ENCODE data around the gene YY1. TPM values are rescaled to one million over a fixed set of nuclear protein-coding genes. Genes with fewer than 3 reads are reported as not detected.

Gene YY1
- total RNA-seq, result 39.7 TPM

DNA sequence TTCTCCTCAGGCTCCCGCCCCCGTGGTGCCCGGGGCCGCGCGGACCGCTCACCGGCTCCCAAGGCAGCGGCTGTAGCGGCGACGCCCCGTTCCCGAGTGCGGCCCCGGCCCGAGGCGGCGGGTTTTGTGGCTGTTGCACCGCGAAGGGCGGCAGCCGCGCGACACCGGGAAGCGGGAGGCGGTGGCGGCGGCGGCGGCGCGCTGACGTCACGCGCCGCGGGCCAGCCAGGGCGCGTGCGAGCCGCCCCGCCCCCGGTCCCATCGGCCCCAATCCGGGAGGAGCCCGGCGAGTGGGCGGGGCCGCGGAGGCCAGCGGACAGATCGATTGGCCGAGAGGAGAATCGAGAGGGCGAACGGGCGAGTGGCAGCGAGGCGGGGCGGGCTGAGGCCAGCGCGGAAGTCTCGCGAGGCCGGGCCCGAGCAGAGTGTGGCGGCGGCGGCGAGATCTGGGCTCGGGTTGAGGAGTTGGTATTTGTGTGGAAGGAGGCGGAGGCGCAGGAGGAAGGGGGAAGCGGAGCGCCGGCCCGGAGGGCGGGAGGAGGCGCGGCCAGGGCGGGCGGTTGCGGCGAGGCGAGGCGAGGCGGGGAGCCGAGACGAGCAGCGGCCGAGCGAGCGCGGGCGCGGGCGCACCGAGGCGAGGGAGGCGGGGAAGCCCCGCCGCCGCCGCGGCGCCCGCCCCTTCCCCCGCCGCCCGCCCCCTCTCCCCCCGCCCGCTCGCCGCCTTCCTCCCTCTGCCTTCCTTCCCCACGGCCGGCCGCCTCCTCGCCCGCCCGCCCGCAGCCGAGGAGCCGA is at the start of gene YY1:
Gene YY1, plus strand, starts transcription at position 726 of the 792 bp plus-strand sequence. CDS start 101 bp downstream, outside the sequence.
- no peaks in the 10 kb centered on the region for H3K9me3 ChIP-seq (ENCODE audit: control insufficient read depth in 3 of 3, low read length in 3 of 3)
- peaks cover 19 to 30% (median 27%) of the 10 kb centered on the region in 3 donors for H3K4me1 ChIP-seq (ENCODE audit: control insufficient read depth in 3 of 3, insufficient read depth in 3 of 3, low read length in 3 of 3)
- peak within 1 kb of the TSS; percentile 95 to 97 (median 96) for H3K9ac ChIP-seq (ENCODE audit: low read depth in 1 of 3, low read length in 3 of 3)
- H3K4me3 ChIP-seq (ENCODE audit: low read length in 3 of 3), result peak within 1 kb of the TSS; percentile 79 to 96 (median 93)
- no peaks in the 10 kb centered on the region for H3K36me3 ChIP-seq (ENCODE audit: control insufficient read depth in 3 of 3, insufficient read depth in 3 of 3, low read length in 3 of 3)
- peak within 1 kb of the TSS; percentile 98 for H3K27ac ChIP-seq (ENCODE audit: low read depth, low read length)
- H3K27me3 ChIP-seq (ENCODE audit: control insufficient read depth in 3 of 3, insufficient read depth in 3 of 3, low read length in 3 of 3), result no peaks in the 10 kb centered on the region

- Histone ChIP-seq H3K36me3 (ENCODE audit: control insufficient read depth in 3 of 3, insufficient read depth in 3 of 3, low read length in 3 of 3) (no peaks in the 10 kb centered on the region), H3K27me3 (ENCODE audit: control insufficient read depth in 3 of 3, insufficient read depth in 3 of 3, low read length in 3 of 3) (no peaks in the 10 kb centered on the region), H3K4me1 (ENCODE audit: control insufficient read depth in 3 of 3, insufficient read depth in 3 of 3, low read length in 3 of 3) (peaks cover 5 to 12% (median 7%) of the 10 kb centered on the region in 3 donors), H3K4me3 (ENCODE audit: low read length in 3 of 3) (no peak overlapping the region), H3K27ac (ENCODE audit: low read depth, low read length) (no peak overlapping the region), H3K9ac (ENCODE audit: low read depth in 1 of 3, low read length in 3 of 3) (no peak overlapping the region), H3K9me3 (ENCODE audit: control insufficient read depth in 3 of 3, low read length in 3 of 3) (no peaks in the 10 kb centered on the region)
These were observed 48.8 kb upstream of the YY1 start for GRCh38 chr14:100190126-100190525.

DNA sequence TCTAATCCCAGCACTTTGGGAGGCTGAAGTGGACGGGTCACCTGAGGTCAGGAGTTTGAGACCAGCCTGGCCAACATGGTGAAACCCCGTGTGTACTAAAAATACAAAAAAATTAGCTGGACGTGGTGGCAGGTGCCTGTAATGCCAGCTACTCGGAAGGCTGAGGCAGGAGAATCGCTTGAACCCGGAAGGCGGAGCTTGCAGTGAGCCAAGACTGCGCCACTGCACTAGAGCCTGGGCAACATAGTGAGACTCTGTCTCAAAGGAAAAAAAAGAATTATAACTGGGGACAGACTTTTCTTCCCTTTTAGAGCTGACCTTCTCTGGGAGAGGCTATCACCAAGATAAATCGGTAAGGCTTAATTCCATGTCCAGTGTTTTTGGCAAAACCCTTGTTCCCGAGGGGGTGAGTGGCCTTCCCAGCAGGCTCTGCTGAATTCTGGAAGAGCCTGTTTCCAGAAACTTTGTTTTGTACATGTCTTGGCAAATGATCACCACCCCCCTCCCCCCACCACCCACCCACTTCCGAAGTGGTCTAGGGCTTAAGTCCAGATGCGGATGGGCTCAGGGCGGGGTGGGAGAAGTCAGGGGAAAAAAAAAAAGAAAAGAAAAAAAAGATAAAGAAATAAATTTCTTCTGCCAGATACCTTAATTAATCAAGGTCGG is 47.2 kb upstream of the YY1 start:
- H3K36me3 ChIP-seq (ENCODE audit: control insufficient read depth in 3 of 3, insufficient read depth in 3 of 3, low read length in 3 of 3), result no peaks in the 10 kb centered on the region
- peak overlapping the region in 1 of 3 donors; percentile 62 for H3K4me3 ChIP-seq (ENCODE audit: low read length in 3 of 3)
- peak overlapping the region; percentile 82 for H3K27ac ChIP-seq (ENCODE audit: low read depth, low read length)
- H3K9me3 ChIP-seq (ENCODE audit: control insufficient read depth in 3 of 3, low read length in 3 of 3), result no peaks in the 10 kb centered on the region
- H3K9ac ChIP-seq (ENCODE audit: low read depth in 1 of 3, low read length in 3 of 3), result peak overlapping the region in 1 of 3 donors; percentile 86
- no peaks in the 10 kb centered on the region for H3K27me3 ChIP-seq (ENCODE audit: control insufficient read depth in 3 of 3, insufficient read depth in 3 of 3, low read length in 3 of 3)
- H3K4me1 ChIP-seq (ENCODE audit: control insufficient read depth in 3 of 3, insufficient read depth in 3 of 3, low read length in 3 of 3), result peaks cover 5 to 12% (median 7%) of the 10 kb centered on the region in 3 donors

GRCh38 chr14:100192250-100192671 is 46.7 kb upstream of the YY1 start:
- no peaks in the 10 kb centered on the region for H3K36me3 ChIP-seq (ENCODE audit: control insufficient read depth in 3 of 3, insufficient read depth in 3 of 3, low read length in 3 of 3)
- peak overlapping the region; percentile 62 to 74 (median 63) for H3K4me3 ChIP-seq (ENCODE audit: low read length in 3 of 3)
- peak overlapping the region; percentile 82 for H3K27ac ChIP-seq (ENCODE audit: low read depth, low read length)
- no peaks in the 10 kb centered on the region for H3K27me3 ChIP-seq (ENCODE audit: control insufficient read depth in 3 of 3, insufficient read depth in 3 of 3, low read length in 3 of 3)
- no peaks in the 10 kb centered on the region for H3K9me3 ChIP-seq (ENCODE audit: control insufficient read depth in 3 of 3, low read length in 3 of 3)
- H3K9ac ChIP-seq (ENCODE audit: low read depth in 1 of 3, low read length in 3 of 3), result peak overlapping the region; percentile 69 to 86 (median 83)
- peaks cover 5 to 12% (median 7%) of the 10 kb centered on the region in 3 donors for H3K4me1 ChIP-seq (ENCODE audit: control insufficient read depth in 3 of 3, insufficient read depth in 3 of 3, low read length in 3 of 3)

GRCh38 chr14:100192672-100193416 is 46.1 kb upstream of the YY1 start:
- H3K27me3 ChIP-seq (ENCODE audit: control insufficient read depth in 3 of 3, insufficient read depth in 3 of 3, low read length in 3 of 3), result no peaks in the 10 kb centered on the region
- H3K9ac ChIP-seq (ENCODE audit: low read depth in 1 of 3, low read length in 3 of 3), result peak overlapping the region; percentile 69 to 86 (median 83)
- H3K27ac ChIP-seq (ENCODE audit: low read depth, low read length), result peak overlapping the region; percentile 82
- no peaks in the 10 kb centered on the region for H3K9me3 ChIP-seq (ENCODE audit: control insufficient read depth in 3 of 3, low read length in 3 of 3)
- no peaks in the 10 kb centered on the region for H3K36me3 ChIP-seq (ENCODE audit: control insufficient read depth in 3 of 3, insufficient read depth in 3 of 3, low read length in 3 of 3)
- peak overlapping the region; percentile 62 to 78 (median 72) for H3K4me3 ChIP-seq (ENCODE audit: low read length in 3 of 3)
- peaks cover 5 to 12% (median 7%) of the 10 kb centered on the region in 3 donors for H3K4me1 ChIP-seq (ENCODE audit: control insufficient read depth in 3 of 3, insufficient read depth in 3 of 3, low read length in 3 of 3)

- Histone ChIP-seq H3K4me1 (ENCODE audit: control insufficient read depth in 3 of 3, insufficient read depth in 3 of 3, low read length in 3 of 3) (peaks cover 5 to 12% (median 7%) of the 10 kb centered on the region in 3 donors), H3K4me3 (ENCODE audit: low read length in 3 of 3) (peak overlapping the region; percentile 62 to 78 (median 72)), H3K27ac (ENCODE audit: low read depth, low read length) (peak overlapping the region; percentile 82), H3K9ac (ENCODE audit: low read depth in 1 of 3, low read length in 3 of 3) (peak overlapping the region; percentile 63 to 79 (median 66)), H3K9me3 (ENCODE audit: control insufficient read depth in 3 of 3, low read length in 3 of 3) (no peaks in the 10 kb centered on the region), H3K36me3 (ENCODE audit: control insufficient read depth in 3 of 3, insufficient read depth in 3 of 3, low read length in 3 of 3) (no peaks in the 10 kb centered on the region), H3K27me3 (ENCODE audit: control insufficient read depth in 3 of 3, insufficient read depth in 3 of 3, low read length in 3 of 3) (no peaks in the 10 kb centered on the region)
These were observed 45.3 kb upstream of the YY1 start for GRCh38 chr14:100193417-100194357.

DNA sequence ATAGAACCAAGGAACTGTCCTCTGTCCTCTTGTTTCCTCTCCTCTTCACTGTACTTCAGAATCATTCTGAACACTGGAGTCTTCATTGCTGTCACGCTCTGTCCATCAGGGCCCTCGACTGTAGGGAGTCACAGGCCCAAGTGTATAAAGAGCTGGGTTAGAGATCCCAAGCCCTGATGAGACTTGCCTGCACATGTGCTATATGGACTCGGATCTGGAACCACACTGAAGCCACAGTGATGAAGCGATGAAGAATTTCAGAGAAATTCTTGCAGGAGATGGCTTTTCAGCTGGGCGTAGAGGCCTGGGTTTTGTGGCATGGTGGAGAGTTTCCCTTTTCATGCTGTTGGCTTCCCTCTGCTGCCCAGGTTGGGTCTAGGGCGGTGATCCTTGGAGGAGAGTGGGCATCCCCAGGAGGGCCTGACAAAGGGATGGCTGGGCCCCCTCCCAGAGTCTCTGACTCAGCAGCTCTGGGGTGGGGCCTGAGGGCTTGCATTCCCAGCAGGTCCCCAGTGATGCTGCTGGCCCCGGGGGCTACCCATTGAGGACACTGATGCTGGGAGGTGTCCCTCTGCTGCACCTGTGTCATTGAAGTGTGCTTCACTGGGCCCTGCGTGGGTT is 39.6 kb upstream of the YY1 start:
- Histone ChIP-seq H3K36me3 (ENCODE audit: control insufficient read depth in 3 of 3, insufficient read depth in 3 of 3, low read length in 3 of 3) (no peaks in the 10 kb centered on the region), H3K9ac (ENCODE audit: low read depth in 1 of 3, low read length in 3 of 3) (no peak overlapping the region), H3K27me3 (ENCODE audit: control insufficient read depth in 3 of 3, insufficient read depth in 3 of 3, low read length in 3 of 3) (no peaks in the 10 kb centered on the region), H3K27ac (ENCODE audit: low read depth, low read length) (no peak overlapping the region), H3K4me1 (ENCODE audit: control insufficient read depth in 3 of 3, insufficient read depth in 3 of 3, low read length in 3 of 3) (peaks cover 0 to under 1% (median 0%) of the 10 kb centered on the region in 3 donors), H3K9me3 (ENCODE audit: control insufficient read depth in 3 of 3, low read length in 3 of 3) (no peaks in the 10 kb centered on the region), H3K4me3 (ENCODE audit: low read length in 3 of 3) (no peak overlapping the region)

DNA sequence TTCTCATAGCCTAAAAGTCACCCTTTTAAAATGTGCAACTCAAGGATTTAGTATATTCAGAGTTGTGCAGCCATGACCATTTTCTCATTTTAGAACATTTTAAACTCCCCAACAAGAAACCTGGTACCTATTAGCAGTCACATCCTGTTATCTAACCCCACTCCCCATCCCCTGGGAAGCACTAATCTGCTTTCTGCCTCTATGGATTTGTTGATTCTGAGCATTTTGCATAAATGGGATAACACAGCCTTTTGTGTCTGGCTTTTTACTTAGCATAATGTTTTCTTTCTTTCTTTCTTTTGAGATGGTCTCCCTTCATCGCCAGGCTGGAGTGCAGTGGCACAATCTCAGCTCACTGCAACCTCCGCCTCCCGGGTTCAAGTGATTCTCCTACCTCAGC is 38.6 kb upstream of the YY1 start:
- H3K27ac ChIP-seq (ENCODE audit: low read depth, low read length), result no peak overlapping the region

DNA sequence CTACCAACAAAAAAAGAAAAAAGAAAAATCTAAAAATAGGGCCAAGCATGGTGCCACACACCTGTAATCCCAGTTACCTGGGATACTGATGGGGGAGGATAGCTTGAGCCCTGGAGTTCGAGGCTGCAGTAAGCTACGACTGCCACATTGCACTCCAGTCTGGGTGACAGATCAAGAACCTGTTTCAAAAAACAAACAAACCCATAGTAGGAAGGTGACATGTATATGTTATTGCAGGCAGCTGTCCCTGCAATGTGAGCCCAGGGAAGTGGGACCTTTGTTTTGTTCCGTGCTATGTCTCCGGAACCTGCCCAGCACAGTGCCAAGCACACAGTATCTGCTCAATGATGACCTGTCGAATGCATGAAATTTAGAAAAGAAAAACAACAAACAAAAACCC is 37.2 kb upstream of the YY1 start:
- peaks cover 0 to 4% (median 4%) of the 10 kb centered on the region in 3 donors for H3K4me1 ChIP-seq (ENCODE audit: control insufficient read depth in 3 of 3, insufficient read depth in 3 of 3, low read length in 3 of 3)
- H3K27me3 ChIP-seq (ENCODE audit: control insufficient read depth in 3 of 3, insufficient read depth in 3 of 3, low read length in 3 of 3), result no peaks in the 10 kb centered on the region
- H3K27ac ChIP-seq (ENCODE audit: low read depth, low read length), result no peak overlapping the region
- H3K36me3 ChIP-seq (ENCODE audit: control insufficient read depth in 3 of 3, insufficient read depth in 3 of 3, low read length in 3 of 3), result no peaks in the 10 kb centered on the region
- no peak overlapping the region for H3K9ac ChIP-seq (ENCODE audit: low read depth in 1 of 3, low read length in 3 of 3)
- H3K4me3 ChIP-seq (ENCODE audit: low read length in 3 of 3), result no peak overlapping the region
- H3K9me3 ChIP-seq (ENCODE audit: control insufficient read depth in 3 of 3, low read length in 3 of 3), result no peaks in the 10 kb centered on the region

More for the DNA sequence above, 38.6 kb upstream of the YY1 start:
- no peak overlapping the region for H3K4me3 ChIP-seq (ENCODE audit: low read length in 3 of 3)
- H3K27me3 ChIP-seq (ENCODE audit: control insufficient read depth in 3 of 3, insufficient read depth in 3 of 3, low read length in 3 of 3), result no peaks in the 10 kb centered on the region
- H3K4me1 ChIP-seq (ENCODE audit: control insufficient read depth in 3 of 3, insufficient read depth in 3 of 3, low read length in 3 of 3), result peaks cover 0 to 4% (median 4%) of the 10 kb centered on the region in 3 donors
- H3K9me3 ChIP-seq (ENCODE audit: control insufficient read depth in 3 of 3, low read length in 3 of 3), result no peaks in the 10 kb centered on the region
- H3K9ac ChIP-seq (ENCODE audit: low read depth in 1 of 3, low read length in 3 of 3), result no peak overlapping the region
- H3K36me3 ChIP-seq (ENCODE audit: control insufficient read depth in 3 of 3, insufficient read depth in 3 of 3, low read length in 3 of 3), result no peaks in the 10 kb centered on the region

All from skeletal muscle tissue (tissue), 4 donors.